ENCODE results near the gene PCDH1.

The PCDH1 gene

DNA sequence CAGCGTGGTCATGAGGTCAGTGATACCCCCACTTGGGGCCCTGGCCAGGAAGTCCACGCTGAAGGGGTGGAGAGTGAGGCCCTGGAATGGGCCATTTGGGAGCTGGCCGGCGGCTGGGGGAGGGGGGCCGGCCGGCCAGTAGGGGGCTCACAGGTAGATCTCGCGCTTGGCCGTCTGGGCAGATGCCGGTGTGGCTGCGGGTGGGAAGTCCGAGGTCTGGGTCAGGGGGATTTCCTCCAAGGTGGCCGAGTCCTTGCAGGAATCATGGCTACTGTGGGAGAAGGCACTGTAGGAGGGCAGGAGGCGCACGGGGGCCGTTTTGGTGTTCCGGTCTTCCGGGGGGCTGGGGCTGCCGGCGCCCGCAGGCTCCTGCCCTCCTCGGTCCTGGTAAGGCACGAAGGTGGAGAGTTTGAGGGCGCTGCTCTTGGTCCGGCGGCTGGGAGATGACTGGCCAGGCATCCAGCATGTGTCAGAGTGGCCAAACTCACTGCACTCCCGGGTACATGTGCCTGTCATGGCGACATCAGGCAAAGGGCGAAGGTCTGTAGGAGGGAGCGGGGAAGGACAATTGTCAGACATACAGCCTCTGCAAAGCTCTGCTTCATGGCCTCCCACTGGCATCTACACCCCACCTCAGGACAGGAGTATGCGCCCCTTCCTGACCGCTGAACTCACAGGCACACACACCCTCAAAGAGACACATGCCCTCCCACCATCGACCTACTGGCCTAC, 24.1 kb downstream of the PCDH1 start:
- DNase-seq (ENCODE audit: low spot score): no peak

- no peak for DNase-seq (ENCODE audit: low spot score)
Observed at GRCh38 chr5:141852448-141852847, 25.8 kb downstream of the PCDH1 start.

DNA sequence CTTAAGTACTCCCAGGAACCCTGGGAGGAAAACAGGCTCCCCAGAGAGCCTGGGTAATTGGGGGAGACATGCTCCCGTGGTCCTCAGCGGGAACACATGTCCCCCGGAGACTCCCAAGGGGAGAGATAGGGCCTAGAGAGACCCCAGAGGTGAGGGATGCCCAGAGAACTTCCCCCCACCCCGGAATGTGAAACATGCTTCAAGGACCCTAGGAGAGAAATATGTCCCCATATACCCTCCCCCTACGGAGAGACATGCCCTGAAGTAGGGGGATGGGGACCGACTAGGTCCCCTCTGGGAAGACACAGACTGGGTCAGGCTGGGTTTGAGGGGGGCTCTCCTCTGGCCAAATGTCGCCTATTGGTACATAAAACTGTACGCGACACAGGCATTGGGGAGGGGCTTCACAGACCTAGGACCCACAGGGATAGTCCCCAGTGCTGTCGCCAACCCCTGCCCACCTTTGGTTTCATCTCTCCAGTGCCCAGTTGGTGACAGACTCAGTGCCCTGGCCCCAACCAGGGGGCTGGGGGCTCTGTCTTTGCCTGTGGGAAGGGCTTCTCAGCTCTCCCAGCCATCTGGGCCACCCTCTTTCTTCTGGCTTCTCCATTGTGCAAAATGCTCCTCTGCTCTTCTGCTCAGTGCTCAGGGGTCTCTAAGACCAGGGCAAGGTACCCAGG, 26.9 kb downstream of the PCDH1 start:
- DNase-seq (ENCODE audit: low spot score): no peak

DNA sequence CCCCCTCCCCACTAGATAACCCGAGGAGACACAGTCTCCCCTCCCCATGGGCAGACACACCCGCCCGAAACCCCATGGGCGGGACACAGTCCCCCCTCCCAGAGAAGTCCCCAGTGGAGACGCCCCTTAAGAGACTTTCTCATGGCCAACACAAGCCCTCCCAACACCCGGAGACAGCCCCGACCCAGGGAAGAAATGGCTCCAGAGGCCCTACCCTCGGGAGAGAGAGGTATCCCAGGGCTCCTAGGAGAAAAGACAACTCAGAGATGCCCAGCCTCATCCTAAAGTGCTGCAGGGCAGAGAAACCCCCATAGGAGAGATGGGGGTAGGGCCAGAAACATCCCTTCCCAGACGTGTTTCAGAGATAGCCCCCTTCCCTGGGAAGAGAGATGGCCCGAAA, 27.4 kb downstream of the PCDH1 start:
- no peak for DNase-seq (ENCODE audit: low spot score)

DNA sequence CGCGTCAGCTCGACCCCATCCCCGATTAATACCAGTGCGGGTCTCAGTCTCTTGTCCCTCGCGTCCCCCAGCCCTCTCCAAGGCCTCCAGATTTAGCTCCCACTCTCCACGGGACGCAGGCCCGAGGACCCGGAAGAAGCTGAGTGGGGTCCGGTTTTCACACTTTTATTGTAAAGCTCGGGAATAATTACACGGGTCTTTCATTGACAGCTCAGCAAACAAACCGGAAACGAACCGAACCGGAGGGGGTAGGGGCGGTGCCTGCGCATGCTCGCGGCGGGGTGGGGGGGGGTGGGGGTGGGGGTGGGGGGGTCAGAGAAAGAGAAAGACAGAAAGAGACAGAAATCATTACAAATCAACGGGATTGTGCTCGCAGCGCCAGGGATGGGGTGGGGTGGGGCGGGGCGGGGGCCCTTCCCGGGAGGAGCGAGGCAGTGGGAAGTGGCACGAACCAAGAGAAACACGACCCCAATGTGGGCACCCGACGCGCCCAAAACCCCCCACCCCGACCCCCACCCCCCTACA, 27.9 kb downstream of the PCDH1 start:
- DNase-seq (ENCODE audit: low spot score): no peak

DNA sequence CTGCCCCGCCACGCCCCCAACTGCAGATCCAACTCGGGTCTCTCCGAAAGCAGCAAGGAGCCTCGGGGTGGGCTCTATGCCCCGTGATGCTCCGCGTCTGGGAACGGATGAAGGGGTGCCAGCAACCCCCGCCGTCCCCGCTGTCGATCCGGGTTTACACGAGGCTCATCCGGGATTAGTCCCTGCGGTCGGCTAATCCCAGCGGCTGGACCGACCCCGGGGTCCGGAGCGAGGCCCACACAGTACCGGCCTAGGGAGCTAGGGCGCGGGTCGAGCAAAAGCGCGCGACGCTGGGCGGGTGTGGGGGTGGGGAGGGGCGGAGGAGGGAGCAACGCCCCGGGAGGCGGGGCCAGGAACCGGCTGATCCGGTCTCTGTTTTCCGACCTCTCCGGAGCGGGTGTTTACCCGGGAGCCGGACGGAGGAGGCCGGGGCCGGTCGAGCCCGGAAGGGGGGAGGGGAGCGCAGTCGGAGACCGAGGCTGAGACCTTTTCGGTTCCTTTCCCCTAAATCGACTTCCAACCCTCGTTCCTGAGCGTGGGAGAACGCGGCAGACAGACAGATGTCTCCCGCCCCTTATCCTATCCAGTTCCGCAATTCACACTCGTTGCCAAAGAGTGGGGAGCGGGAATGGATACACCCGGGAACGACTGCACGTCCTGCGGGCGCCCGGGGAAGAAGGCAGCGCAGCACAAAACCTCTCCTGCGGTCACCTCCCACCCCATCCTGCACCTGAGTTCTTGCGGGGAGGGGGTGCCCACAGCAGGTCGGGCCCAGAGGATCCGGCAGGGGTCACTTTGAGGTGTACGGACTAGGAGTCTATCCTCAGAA, 28.6 kb downstream of the PCDH1 start:
- peak; percentile 67 for DNase-seq (ENCODE audit: low spot score)

DNA sequence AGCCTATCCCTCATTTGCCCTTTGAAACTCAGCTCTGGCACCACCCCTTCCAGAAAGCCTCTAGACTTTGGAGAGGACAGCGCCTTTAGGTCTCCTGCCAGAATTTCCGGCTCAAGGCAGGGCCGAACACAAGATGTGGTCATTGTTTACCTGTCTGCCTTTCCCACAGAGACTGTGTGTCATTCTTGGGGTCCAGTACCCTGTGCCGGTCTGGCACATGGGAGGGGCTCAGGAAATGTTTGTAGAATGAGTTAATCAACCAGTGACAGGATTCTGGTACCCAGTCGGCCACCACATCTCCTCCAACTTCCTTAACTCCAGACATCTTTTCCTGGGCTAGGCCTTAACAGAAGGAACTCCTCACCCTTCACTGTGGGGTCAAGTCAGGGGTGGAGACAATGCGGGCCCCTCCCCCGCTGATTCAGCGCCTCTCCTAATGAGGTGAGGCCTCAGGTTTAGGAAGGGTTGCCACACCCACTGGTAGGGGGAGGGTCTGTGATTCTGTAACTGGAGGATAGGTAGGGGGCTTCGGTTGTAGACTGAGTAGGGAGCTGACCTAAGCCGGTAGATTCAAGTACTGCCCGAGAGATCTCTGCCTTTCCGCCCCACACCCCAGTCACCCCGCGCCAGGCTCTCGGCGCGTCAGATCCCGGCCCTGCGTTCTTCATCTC, 29.3 kb downstream of the PCDH1 start:
- no peak for DNase-seq (ENCODE audit: low spot score)

DNA sequence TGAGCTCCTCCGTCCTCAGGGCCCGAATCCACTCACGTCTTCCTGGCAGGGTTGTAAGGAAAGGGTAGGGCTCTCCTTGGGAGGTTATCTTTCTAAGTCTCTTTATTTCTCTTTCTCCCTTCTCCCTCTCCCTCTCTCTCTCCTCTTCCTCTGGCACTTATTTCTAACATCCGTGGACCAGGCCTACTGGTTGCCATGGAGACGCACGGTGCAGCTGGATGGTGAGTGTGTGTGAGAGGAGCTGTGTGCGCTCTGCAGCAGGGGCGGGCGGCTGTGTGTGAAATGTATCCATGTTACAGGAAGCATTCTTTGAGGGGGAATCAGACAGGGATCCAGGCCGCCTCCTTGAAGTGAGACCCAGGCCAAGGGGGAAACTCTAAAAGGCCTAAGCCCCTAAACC, 32.2 kb downstream of the PCDH1 start:
- DNase-seq (ENCODE audit: low spot score): no peak

DNA sequence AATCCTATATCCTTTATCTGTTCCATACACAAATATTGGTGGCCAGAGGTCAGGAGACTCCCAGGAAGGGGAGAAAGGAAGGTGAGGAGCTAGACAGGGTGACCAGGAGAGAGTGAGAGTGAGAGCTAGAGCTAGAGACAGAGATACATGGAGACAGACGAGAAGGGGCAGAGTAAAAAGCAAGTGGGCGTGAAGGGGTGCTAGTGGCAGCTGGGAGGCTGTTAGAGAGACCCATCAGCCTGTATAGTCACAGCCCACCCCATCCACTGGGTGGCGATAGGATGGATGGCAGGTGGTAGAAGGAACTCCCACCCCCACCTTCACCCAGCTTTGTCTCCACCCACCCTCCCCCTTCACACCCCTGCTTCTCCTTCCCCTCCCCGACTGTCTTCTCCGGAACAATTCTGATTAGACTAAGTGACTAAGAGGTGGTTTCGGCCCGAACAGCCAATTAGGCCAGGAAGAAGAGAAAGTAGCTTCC, 32.8 kb downstream of the PCDH1 start:
- DNase-seq (ENCODE audit: low spot score): no peak

DNA sequence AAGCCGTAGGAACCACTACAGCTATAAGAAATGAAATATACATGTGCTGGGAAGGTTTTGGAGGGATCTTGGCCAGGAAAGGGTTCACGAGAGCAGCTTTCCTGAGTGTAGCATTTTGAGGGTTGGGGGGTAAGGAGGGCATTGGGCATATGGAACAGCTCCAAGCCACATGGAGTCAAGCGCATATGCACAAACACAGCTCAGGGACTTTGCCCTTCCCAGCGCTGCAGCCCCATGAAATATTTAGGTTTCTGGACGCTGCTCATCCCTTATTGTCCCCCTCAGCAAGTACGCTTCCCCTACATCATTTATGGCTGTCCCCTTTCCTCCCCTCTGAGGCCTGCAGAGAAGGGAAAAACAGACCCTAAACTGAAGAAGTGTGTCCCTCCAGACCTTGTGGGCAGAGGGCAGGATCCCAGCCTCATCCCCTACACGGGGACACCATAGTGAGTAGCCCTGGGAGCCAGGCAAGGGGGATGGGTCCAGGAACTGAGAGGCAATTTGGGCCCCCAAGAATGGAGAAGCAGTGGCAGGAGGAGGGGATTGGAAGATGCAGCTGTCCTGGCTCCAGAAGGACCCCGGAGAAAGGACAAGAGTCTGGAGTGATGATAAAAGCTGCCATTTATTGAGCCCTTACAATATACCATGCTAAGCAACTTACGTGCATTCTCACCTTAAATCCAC, 33.7 kb downstream of the PCDH1 start:
- no peak for DNase-seq (ENCODE audit: low spot score)

- no peak for DNase-seq (ENCODE audit: low spot score)
Observed at GRCh38 chr5:141843156-141843927, 34.9 kb downstream of the PCDH1 start.

- DNase-seq (ENCODE audit: low spot score): no peak
Observed at GRCh38 chr5:141841378-141842180, 36.6 kb downstream of the PCDH1 start.

DNA sequence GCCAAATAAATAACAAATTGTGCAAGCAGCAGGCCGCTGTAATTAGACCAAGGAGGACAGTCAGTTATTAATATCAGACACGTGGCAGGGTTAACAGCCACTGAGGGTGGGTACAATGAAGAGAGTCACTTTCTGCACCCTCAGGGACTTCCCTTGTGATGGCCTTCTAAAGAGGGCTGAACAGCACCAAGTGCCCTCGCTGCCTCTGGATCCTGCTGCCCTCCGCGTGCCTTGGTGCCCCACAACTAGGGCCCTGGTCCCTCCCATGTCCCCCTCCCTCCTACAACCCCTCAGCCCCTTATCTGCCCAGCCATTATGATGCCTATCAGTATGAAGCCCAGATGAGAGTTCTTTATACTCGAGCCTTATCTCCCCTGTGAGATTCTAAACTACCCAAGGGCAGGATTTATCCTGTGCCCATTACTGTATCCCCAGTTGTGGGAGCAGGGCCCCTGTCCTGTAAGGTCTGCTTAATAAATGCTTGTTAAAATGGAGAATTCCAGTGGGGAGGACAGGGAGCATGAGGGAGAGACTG, 37.3 kb downstream of the PCDH1 start:
- DNase-seq (ENCODE audit: low spot score): no peak

DNA sequence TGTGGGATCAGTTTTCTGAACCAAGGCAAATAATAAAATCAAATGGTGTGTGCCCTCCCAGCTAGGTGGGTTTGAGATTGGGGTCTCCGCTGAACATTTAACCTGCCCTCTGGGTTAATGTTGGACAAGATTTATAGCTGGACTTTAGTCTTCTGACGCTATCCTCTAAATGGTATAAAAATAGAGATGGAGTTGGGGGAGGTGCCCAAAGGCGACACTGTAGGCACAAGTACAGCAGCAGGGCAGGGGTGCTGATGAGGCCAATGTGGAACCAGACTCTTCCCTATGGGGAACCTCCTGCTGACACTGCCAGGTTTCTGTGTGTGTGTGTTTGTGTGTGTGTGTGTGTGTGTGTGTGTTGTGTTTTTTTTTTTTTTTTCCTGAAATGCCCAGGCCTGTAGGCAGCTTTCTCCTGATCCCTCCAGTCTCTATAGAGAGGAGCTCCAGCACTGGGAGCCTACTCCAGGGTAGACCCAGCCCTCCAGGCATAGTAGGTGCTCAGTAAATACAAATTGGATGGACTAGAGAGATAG, 37.9 kb downstream of the PCDH1 start:
- DNase-seq (ENCODE audit: low spot score): no peak

GRCh38 chr5:141839015-141839513, 39.1 kb downstream of the PCDH1 start:
- DNase-seq (ENCODE audit: low spot score): no peak

- no peak for DNase-seq (ENCODE audit: low spot score)
Observed at GRCh38 chr5:141838326-141839014, 39.7 kb downstream of the PCDH1 start.

- no peak for DNase-seq (ENCODE audit: low spot score)
Observed at GRCh38 chr5:141835928-141836670, 42.1 kb downstream of the PCDH1 start.

DNA sequence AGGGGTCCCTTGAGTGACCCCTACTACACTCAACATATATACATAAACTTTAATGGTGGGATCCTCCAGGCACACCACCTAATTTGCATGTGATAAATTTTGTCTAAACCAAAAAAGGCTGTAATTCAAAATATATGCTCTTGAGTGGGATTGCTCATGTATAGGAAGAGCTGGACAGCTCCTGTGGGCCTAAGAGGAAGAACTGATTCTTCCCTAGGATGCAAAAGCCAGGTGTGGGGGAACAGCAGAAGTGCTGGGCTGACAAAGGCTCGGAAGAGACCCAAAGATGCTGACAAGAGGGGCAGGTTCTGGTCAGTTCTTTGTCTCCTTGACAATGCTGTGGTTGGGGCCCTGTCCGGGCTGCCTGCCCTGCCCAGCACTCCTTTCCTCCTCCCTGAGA, 43.9 kb downstream of the PCDH1 start:
- no peak for DNase-seq (ENCODE audit: low spot score)
